ENCODE measurements around the gene FUT8. TPM values are rescaled to one million over a fixed set of nuclear protein-coding genes. Genes with fewer than 3 reads are reported as not detected.

Gene FUT8
- polyA plus RNA-seq, 1 of the 3 experiments (the other 2 are of a cell fraction): 31.7 TPM

GRCh38 chr14:65482757-65483438, 70.4 kb downstream of the FUT8 start:
- Histone ChIP-seq H3K4me2 (no peak overlapping the region), H3K36me3 (replicated peaks in 1 of 2; ENCODE audit: control insufficient read depth in 1 of 2, insufficient read depth in 2 of 2, low read length in 1 of 2) (peaks cover 0 to 12% of the 10 kb centered on the region in 2 experiments), H3K4me1 (ENCODE audit: control insufficient read depth in 1 of 2, insufficient read depth in 2 of 2, low read depth in 1 of 2, low read length in 1 of 2) (no peaks in the 10 kb centered on the region), H3K9me2 (no peaks in the 10 kb centered on the region), H3K27ac (ENCODE audit: low read depth in 2 of 2, low read length in 1 of 2) (no peak overlapping the region), H4K20me1 (ENCODE audit: insufficient read depth) (no peaks in the 10 kb centered on the region), H3K9ac (no peak overlapping the region), H2AFZ (ENCODE audit: low read depth) (no peak overlapping the region), H3K4me3 (ENCODE audit: low read depth in 2 of 2, low read length in 1 of 2) (no peak overlapping the region), H3K27me3 (ENCODE audit: insufficient read depth) (no peaks in the 10 kb centered on the region), H3F3A (replicated peaks; ENCODE audit: insufficient read depth) (no peaks in the 10 kb centered on the region), H3K9me3 (no peaks in the 10 kb centered on the region), H3K79me2 (ENCODE audit: insufficient read depth) (peaks cover 90% of the 10 kb centered on the region)
- WGBS (ENCODE audit: low lambda C conversion rate): 87% methylated on average over 4 of the region's 4 CpGs
- no peak for DNase-seq
- ChIA-PET CTCF (interaction anchor here (0.9 to 1.0 kb wide), 2 partner anchors 10 to 44 kb away, joined by 3 to 4 read pairs; no protein-coding TSS in a partner anchor), POLR2A (no interaction called here)
- TF ChIP-seq SIN3A (IDR thresholded peaks at IDR 0.05; ENCODE audit: borderline replicate concordance, low read depth, low read length): no peak
- no peak for TF ChIP-seq SMC3 (IDR thresholded peaks at IDR 0.05; ENCODE audit: low read depth, low read length)
- TF ChIP-seq EP300 (IDR thresholded peaks at IDR 0.05; ENCODE audit: borderline replicate concordance in 1 of 2, low read depth in 1 of 2, low read length in 1 of 2): no peak
- TF ChIP-seq IRF3 (IDR thresholded peaks at IDR 0.05; ENCODE audit: low read depth, low read length): no peak
- TF ChIP-seq FOXJ3 (CRISPR knock-in tag; IDR thresholded peaks at IDR 0.05): no peak
- no peak for TF ChIP-seq USF1 (IDR thresholded peaks at IDR 0.05; ENCODE audit: borderline replicate concordance, low read depth)
- TF ChIP-seq CTCF (IDR thresholded peaks at IDR 0.05): no peak
- no peak for TF ChIP-seq MXI1 (IDR thresholded peaks at IDR 0.05; ENCODE audit: low read depth, low read length)
- no peak for TF ChIP-seq EZH2phosphoT487 (IDR thresholded peaks at IDR 0.05; ENCODE audit: borderline replicate concordance, low read depth)
- no peak for TF ChIP-seq FOSL2 (IDR thresholded peaks at IDR 0.05; ENCODE audit: borderline replicate concordance, low read depth)
- no peak for TF ChIP-seq GABPA (IDR thresholded peaks at IDR 0.05; ENCODE audit: low read depth)
- TF ChIP-seq RXRA (IDR thresholded peaks at IDR 0.05; ENCODE audit: borderline replicate concordance, low read depth): no peak
- TF ChIP-seq TEAD4 (IDR thresholded peaks at IDR 0.05; ENCODE audit: borderline replicate concordance, insufficient read depth): no peak
- TF ChIP-seq NFIC (IDR thresholded peaks at IDR 0.05; ENCODE audit: borderline replicate concordance): no peak
- no peak for TF ChIP-seq MAX (IDR thresholded peaks at IDR 0.05; ENCODE audit: low read depth)
